Choroid plexus epithelial cell (primary cell): Measurements from ENCODE around the gene TRAPPC12.
A peak's percentile ranks its signal among the peaks of the same experiment; 100 is the strongest.

Experiments
- DNase-seq: peaks from one replicate; pipeline ENCODE4 v3.0.0-alpha.2; 2010; ENCODE audit warnings: low read depth
- H3K4me3 ChIP-seq: 2 replicates; pipeline ENCODE4 v1.5.1; 2011; ENCODE audit warnings: low read depth, mild to moderate bottlenecking, control low read depth, low read length, moderate library complexity
- TF ChIP-seq, protein P1 (sequence below): conservative IDR thresholded peaks from 2 replicates; pipeline ENCODE4 v1.5.1; 2011; ENCODE audit warnings: low read depth, mild to moderate bottlenecking, control low read depth, inconsistent platforms, low read length, moderate library complexity

Gene TRAPPC12

DNA sequence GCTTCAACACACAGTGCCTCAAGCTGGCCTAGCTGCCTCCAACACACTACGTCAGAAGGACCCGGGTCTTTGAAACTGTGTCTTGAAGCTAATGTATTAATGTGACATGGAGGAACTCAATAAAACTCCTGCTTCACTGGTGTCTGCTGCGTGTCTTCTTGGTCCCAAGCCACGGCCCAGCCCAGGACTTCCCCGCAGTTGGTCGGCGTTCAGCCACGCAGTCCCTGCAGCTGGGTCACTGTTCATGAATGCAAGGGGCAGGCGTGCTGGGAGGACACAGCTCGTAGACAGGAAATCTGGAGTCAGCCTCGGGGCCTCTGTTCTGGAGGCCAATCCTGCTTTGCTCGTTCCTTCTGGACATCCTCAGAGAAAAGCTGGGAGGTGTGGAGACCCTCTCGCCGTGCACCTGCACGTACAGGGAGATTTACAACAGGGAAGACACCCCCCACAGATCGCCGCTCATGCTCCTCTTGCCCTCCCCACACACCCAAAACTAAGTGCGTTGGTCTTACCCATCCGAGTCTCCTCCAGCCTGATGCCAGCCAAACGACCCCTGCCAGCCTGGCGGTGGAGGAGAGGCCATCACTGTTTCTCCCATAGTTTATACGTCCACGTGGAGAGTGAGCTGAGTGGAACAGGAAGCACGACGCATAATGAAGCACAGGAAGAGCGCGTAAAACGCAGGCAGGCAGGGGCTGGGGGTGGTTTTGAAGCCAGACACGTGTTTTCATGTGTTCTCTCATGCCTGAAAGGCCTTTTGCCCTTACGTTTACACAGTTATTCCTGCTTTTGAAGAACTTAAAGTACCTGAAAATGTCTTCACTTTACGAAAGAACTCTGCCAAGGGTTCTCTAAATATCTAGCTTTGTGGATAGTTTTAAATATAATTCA lies 100.2 kb downstream of the TRAPPC12 start:
- DNase-seq = no peak
- no peak overlapping the region for H3K4me3 ChIP-seq
- TF ChIP-seq, protein P1, sequence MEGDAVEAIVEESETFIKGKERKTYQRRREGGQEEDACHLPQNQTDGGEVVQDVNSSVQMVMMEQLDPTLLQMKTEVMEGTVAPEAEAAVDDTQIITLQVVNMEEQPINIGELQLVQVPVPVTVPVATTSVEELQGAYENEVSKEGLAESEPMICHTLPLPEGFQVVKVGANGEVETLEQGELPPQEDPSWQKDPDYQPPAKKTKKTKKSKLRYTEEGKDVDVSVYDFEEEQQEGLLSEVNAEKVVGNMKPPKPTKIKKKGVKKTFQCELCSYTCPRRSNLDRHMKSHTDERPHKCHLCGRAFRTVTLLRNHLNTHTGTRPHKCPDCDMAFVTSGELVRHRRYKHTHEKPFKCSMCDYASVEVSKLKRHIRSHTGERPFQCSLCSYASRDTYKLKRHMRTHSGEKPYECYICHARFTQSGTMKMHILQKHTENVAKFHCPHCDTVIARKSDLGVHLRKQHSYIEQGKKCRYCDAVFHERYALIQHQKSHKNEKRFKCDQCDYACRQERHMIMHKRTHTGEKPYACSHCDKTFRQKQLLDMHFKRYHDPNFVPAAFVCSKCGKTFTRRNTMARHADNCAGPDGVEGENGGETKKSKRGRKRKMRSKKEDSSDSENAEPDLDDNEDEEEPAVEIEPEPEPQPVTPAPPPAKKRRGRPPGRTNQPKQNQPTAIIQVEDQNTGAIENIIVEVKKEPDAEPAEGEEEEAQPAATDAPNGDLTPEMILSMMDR = no peak

DNA sequence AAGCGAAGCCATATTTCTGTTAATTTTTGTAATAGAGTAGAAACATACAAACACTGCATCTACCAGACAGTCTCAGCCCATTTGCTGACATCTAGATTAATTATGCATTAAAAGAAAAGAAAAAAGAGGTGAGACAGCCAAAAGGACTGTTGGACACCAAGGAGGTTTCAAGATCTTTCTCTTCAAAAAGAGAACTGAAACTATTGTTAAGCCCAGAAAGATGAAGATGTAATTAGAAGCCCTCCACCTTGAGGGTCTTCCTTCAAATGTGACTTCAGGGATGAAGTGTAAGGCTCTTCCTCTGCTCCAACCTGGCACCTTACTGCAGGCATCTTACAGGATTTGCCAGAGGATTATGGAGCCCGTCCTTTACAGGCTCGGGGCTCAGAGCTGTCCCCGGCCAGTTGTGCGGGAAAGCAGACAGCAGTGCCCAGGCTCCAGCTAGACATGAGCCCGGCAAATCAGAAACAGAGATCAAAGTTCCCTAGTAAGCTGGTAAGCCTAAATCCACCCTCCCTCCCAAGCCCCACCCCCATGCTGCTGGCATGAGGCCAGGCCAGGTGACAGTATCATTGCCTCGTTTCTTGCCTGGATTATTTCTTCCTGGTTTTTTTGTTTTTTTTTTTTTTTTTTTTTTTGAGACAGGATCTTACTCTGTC lies 101.0 kb downstream of the TRAPPC12 start:
- TF ChIP-seq, protein P1 = no peak
- no peak for DNase-seq
- H3K4me3 ChIP-seq = no peak overlapping the region

DNA sequence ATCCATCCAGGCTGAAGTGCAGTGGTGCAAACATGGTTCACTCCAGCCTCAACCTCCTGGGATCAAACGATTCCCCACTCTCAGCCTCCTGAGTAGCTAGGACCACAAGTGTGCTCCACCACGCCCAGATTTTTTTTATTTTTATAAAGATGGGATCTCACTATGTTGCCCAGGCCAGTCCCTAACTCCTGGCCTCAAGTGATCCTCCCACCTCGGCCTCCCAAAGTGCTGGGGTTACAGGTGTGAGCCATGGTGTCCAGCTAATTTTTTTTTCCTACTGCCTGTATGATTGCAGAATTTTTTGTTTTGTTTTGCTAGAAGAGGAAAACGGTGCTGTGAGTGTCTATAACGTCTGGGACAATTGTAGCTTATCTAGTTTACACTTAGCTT lies 101.5 kb downstream of the TRAPPC12 start:
- TF ChIP-seq, protein P1 = no peak
- H3K4me3 ChIP-seq = no peak overlapping the region
- no peak for DNase-seq

DNA sequence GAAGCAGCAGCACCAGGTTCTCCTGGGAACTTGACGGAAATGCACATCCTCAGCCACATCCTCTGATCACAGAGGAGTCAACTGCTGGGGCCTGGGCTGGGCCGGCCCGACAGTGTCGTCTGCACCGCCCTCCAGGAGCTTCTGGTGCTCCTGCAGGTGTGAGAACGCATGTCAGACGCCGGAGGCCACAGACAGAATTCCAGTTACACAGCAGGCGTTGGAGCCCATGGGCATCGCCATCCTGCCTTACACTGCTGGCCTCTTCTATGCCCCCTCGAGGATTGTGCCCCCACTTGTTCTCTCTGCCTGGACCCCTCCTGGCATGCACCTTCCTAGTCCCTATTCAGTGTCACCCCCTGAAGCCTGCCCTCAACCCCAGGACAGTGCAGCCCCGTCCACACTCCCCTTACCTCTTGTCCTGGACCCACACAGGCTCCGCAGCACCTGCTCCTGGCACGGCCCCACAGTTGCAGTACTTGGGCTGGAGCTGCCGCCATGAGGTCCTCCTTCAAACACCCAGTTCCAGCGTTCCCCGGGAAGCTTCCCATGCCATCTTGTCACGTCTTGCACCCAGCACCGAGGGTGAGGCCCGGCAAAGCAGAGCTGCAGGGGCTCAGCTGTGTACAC lies 102.4 kb downstream of the TRAPPC12 start:
- TF ChIP-seq, protein P1 = no peak
- no peak overlapping the region for H3K4me3 ChIP-seq
- no peak for DNase-seq

DNA sequence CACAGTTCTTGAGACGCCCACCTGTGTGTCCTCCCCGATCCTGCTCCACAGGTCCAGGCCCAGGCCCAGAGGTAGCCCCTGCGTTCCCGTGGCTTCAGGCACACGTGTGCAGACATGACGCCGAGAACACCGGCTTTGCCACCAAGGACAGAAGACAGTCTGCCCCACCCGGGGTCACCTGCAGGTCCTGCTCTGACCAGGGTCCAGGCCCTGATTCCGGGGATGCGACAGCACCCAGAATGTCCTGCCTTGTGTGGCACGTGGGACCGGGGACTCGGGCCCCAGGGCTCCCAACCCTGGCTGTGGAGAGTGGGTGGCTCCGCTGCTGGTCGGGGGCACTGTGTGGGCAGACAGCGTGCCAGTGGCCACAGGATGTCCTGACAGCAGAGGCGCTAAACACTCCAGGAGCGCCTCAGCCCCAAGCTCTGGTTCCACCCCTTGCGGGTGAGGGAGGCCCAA lies 102.9 kb downstream of the TRAPPC12 start:
- H3K4me3 ChIP-seq = no peak overlapping the region
- no peak for DNase-seq
- TF ChIP-seq, protein P1 = no peak

DNA sequence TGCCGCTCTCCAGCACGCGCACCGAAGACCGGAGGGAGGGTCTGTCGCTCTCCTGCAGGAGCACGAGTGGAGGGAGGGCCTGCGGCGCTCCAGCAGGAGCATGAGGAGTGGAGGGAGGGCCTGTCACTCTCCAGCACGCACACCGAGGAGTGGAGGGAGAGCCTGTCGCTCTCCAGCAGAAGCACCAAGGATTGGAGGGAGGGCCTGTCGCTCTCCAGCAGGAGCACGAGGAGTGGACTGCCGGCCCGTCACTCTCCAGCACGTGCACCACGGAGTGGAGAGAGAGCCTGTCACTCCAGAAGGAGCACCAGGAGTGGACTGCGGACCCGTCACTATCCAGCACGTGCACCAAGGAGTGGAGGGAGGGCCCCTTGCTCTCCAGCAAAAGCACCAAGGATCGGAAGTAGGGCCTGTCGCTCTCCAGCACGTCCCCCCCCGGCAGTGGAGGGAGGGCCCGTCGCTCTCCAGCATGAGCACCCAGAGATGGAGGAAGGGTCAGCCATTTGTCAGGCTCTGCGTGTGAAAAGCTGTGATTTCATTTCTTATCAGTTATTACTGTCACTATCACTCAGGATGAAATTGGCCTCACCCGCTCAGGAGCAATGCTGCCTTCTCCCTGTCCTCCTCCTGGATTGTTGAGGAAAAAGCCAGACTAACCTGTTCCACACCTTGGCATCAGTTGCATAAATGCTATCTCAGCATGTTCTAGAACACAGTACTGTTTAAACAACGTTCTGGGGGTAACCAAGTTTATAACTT lies 103.9 kb downstream of the TRAPPC12 start:
- H3K4me3 ChIP-seq = no peak overlapping the region
- peak; percentile 60 for DNase-seq
- TF ChIP-seq, protein P1 = no peak
